Measurements from ENCODE around the gene SPATA7.

The SPATA7 gene

DNA sequence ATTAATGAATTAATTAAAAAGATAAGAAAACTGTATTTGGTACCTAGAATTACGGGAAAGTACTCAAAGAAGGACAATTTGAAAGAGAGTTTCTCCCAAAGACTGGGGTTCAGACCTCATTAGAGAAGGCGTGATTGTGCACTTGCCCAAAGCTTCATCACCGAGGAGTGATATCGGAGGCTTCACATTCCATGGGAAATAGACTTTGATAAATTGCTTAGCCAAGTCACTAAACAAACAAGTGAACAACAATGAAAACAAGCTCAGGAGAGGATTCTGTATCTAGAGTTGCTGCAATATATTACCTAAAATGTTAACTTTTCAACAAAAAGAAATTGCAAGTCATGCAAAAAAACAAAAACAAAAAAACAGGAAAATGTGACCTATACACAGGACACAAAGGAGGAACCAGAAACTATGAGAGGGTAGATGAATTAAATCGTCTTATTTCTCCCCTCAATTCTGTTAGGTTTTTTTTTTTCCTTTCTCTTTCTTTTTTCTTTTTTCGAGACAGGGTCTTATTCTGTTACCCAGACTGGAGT lies 3.4 kb downstream of the SPATA7 start:
- Histone ChIP-seq H3K27ac (no peak overlapping the region), H3K9me3 (ENCODE audit: low read depth, low read length) (no peaks in the 10 kb centered on the region), H3K36me3 (ENCODE audit: insufficient read depth, low read length) (no peaks in the 10 kb centered on the region), H3K9ac (ENCODE audit: insufficient read length) (no peak overlapping the region), H3K4me3 (no peak overlapping the region)
- TF ChIP-seq FOXP2 (optimal IDR thresholded peaks at IDR 0.05; ENCODE audit: control extremely low read depth, extremely low read length, insufficient read depth) (no peak), POLR2AphosphoS5 (IDR thresholded peaks at IDR 0.05; ENCODE audit: borderline replicate concordance, low read depth, low read length) (no peak), EZH2 (IDR thresholded peaks at IDR 0.05) (no peak)
- no peak for DNase-seq (ENCODE audit: low read depth, low spot score)

DNA sequence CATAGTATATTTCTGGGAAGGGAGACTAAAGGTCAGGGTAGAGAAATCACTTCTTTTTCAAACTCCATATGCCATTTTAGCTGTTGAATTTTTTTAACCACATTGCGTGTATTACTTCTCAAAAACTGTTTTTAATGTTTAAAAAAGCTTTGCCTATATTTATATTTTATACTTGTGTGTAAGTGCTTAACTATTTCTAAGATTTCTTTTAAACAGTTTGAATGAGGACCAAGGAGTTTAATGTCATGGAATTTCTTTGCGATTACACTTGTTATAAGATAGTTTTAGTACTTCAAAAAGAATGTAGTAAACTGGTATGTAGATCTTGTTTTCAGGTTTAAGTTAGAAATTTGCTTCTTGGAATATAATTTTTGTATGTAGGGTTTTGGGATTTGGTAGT lies 7.2 kb downstream of the SPATA7 start:
- H3K4me3 ChIP-seq, result no peak overlapping the region
- no peaks in the 10 kb centered on the region; the same call in 1 of the 2 replicates for H3K36me3 ChIP-seq (ENCODE audit: insufficient read depth, low read length)
- DNase-seq (ENCODE audit: low read depth, low spot score), result no peak
- H3K27ac ChIP-seq, result no peak overlapping the region
- TF ChIP-seq POLR2AphosphoS5 (IDR thresholded peaks at IDR 0.05; ENCODE audit: borderline replicate concordance, low read depth, low read length) (no peak), EZH2 (IDR thresholded peaks at IDR 0.05) (no peak), FOXP2 (optimal IDR thresholded peaks at IDR 0.05; ENCODE audit: control extremely low read depth, extremely low read length, insufficient read depth) (no peak)
- no peak overlapping the region for H3K9ac ChIP-seq (ENCODE audit: insufficient read length)
- no peaks in the 10 kb centered on the region for H3K9me3 ChIP-seq (ENCODE audit: low read depth, low read length)

DNA sequence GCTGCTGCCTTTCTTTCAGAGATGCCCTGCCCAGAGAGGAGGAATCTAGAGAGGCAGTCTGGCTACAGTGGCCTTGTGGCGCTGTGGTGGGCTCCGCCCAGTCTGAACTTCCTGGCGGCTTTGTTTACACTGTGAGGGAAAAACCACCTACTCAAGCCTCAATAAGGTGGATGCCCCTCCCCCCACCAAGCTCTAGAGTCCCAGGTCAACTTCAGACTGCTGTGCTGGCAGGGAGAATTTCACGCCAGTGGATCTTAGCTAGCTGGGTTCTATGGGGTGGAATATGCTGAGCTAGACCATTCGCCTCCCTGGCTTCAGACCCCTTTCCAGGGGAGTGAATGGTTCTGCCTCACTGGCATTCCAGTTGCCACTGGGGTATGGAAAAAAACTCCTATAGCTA lies 25.6 kb downstream of the SPATA7 start:
- H3K36me3 ChIP-seq (ENCODE audit: insufficient read depth, low read length), result no peaks in the 10 kb centered on the region
- no peak overlapping the region for H3K27ac ChIP-seq
- TF ChIP-seq FOXP2 (optimal IDR thresholded peaks at IDR 0.05; ENCODE audit: control extremely low read depth, extremely low read length, insufficient read depth) (no peak), POLR2AphosphoS5 (IDR thresholded peaks at IDR 0.05; ENCODE audit: borderline replicate concordance, low read depth, low read length) (no peak), EZH2 (IDR thresholded peaks at IDR 0.05) (no peak)
- H3K4me3 ChIP-seq, result no peak overlapping the region
- no peaks in the 10 kb centered on the region for H3K9me3 ChIP-seq (ENCODE audit: low read depth, low read length)
- DNase-seq (ENCODE audit: low read depth, low spot score), result no peak
- H3K9ac ChIP-seq (ENCODE audit: insufficient read length), result no peak overlapping the region

DNA sequence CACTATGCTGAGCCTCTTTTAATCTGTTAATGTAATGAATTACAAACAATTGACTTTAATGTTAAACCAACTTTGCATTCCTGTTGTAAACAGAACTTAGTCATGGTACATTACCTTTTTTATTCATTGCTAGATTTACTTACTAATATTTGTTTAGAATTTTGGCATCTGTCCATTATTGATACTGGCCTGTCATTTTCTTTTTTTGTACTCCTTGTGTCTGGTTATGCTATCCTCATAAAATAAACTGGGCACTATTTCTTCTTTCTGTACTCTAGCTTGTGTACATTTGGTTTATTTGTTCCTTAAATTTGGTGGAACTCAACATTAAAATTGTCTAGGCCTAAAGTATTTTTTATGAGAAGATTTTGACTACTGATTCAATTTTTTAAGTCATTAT lies 32.1 kb downstream of the SPATA7 start:
- TF ChIP-seq FOXP2 (optimal IDR thresholded peaks at IDR 0.05; ENCODE audit: control extremely low read depth, extremely low read length, insufficient read depth), result no peak
- TF ChIP-seq POLR2AphosphoS5 (IDR thresholded peaks at IDR 0.05; ENCODE audit: borderline replicate concordance, low read depth, low read length), result no peak
- no peak for TF ChIP-seq EZH2 (IDR thresholded peaks at IDR 0.05)
- Histone ChIP-seq H3K9ac (ENCODE audit: insufficient read length) (no peak overlapping the region), H3K4me3 (no peak overlapping the region), H3K36me3 (ENCODE audit: insufficient read depth, low read length) (no peaks in the 10 kb centered on the region), H3K27ac (no peak overlapping the region), H3K9me3 (ENCODE audit: low read depth, low read length) (0 out of 2 replicates have a peak, but pooled peaks cover 2% of the 10 kb centered on the region)
- DNase-seq (ENCODE audit: low read depth, low spot score), result no peak

DNA sequence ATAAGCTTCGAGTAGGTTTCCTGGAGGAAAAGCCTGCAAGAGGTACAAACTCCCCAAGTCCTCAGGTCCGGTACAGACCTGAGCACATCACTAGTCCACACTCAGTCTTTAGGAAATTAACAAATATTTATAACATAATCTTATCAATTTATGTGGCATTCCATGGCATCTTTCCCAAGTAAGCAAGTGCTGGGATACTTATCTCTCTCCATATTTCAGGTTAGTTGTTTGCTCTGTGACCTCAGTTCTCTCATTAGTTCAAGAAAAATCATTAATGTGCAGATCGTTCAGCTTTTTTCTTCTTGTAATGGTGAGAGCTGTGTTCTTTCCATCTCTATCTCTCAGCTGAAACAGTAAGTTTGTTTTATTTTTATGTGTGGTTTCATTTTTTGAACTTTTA lies 34.7 kb downstream of the SPATA7 start:
- Histone ChIP-seq H3K36me3 (ENCODE audit: insufficient read depth, low read length) (no peaks in the 10 kb centered on the region), H3K27ac (no peak overlapping the region), H3K4me3 (no peak overlapping the region), H3K9me3 (ENCODE audit: low read depth, low read length) (0 out of 2 replicates have a peak, but pooled peaks cover 2% of the 10 kb centered on the region), H3K9ac (ENCODE audit: insufficient read length) (no peak overlapping the region)
- DNase-seq (ENCODE audit: low read depth, low spot score), result no peak
- TF ChIP-seq POLR2AphosphoS5 (IDR thresholded peaks at IDR 0.05; ENCODE audit: borderline replicate concordance, low read depth, low read length) (no peak), EZH2 (IDR thresholded peaks at IDR 0.05) (no peak), FOXP2 (optimal IDR thresholded peaks at IDR 0.05; ENCODE audit: control extremely low read depth, extremely low read length, insufficient read depth) (no peak)

DNA sequence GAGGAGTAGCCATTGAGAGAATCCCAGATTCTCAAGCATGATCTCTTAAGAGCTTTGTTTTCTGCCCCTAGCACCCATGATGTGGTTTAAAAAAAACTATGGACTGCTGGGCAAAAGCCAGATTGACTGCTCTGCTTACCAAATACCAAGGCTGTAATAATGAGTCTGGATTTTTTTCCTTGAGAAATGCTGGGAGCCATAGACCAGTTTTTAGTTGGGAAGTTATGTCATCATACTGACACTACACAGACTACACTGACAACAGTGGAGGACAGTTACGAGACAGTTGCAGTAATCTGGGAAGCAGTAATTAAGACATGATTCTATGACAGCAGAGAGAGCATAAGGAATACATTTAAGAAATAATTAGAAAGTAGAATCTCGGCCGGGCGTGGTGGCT lies 35.8 kb downstream of the SPATA7 start:
- H3K9me3 ChIP-seq (ENCODE audit: low read depth, low read length), result 0 out of 2 replicates have a peak, but pooled peaks cover 2% of the 10 kb centered on the region
- no peaks in the 10 kb centered on the region for H3K36me3 ChIP-seq (ENCODE audit: insufficient read depth, low read length)
- no peak for TF ChIP-seq FOXP2 (optimal IDR thresholded peaks at IDR 0.05; ENCODE audit: control extremely low read depth, extremely low read length, insufficient read depth)
- no peak for TF ChIP-seq EZH2 (IDR thresholded peaks at IDR 0.05)
- no peak for TF ChIP-seq POLR2AphosphoS5 (IDR thresholded peaks at IDR 0.05; ENCODE audit: borderline replicate concordance, low read depth, low read length)
- no peak overlapping the region for H3K4me3 ChIP-seq
- no peak overlapping the region for H3K27ac ChIP-seq
- no peak for DNase-seq (ENCODE audit: low read depth, low spot score)
- H3K9ac ChIP-seq (ENCODE audit: insufficient read length), result no peak overlapping the region

DNA sequence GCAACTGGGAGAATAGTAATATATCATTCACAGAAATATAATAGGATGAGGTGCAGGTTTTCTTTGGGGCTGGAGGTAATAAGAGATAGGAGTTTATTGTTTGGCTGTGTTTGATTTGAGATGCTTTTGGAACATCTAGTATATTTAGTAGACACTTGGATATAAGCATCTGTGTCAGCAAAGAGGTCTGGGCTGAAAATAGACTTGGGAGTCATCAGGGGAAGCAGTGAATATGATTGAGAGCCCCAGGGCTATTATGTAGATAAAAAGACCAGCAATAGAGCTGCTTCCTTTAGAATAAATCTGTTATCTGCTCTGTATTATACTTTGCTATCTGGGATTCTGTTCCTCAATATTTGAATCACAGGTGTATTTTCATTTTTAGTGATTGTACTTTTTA lies 36.6 kb downstream of the SPATA7 start:
- DNase-seq (ENCODE audit: low read depth, low spot score), result no peak
- Histone ChIP-seq H3K36me3 (ENCODE audit: insufficient read depth, low read length) (no peaks in the 10 kb centered on the region), H3K4me3 (no peak overlapping the region), H3K9ac (ENCODE audit: insufficient read length) (no peak overlapping the region), H3K9me3 (ENCODE audit: low read depth, low read length) (0 out of 2 replicates have a peak, but pooled peaks cover 2% of the 10 kb centered on the region), H3K27ac (no peak overlapping the region)
- TF ChIP-seq EZH2 (IDR thresholded peaks at IDR 0.05), result no peak
- TF ChIP-seq POLR2AphosphoS5 (IDR thresholded peaks at IDR 0.05; ENCODE audit: borderline replicate concordance, low read depth, low read length), result no peak
- no peak for TF ChIP-seq FOXP2 (optimal IDR thresholded peaks at IDR 0.05; ENCODE audit: control extremely low read depth, extremely low read length, insufficient read depth)

DNA sequence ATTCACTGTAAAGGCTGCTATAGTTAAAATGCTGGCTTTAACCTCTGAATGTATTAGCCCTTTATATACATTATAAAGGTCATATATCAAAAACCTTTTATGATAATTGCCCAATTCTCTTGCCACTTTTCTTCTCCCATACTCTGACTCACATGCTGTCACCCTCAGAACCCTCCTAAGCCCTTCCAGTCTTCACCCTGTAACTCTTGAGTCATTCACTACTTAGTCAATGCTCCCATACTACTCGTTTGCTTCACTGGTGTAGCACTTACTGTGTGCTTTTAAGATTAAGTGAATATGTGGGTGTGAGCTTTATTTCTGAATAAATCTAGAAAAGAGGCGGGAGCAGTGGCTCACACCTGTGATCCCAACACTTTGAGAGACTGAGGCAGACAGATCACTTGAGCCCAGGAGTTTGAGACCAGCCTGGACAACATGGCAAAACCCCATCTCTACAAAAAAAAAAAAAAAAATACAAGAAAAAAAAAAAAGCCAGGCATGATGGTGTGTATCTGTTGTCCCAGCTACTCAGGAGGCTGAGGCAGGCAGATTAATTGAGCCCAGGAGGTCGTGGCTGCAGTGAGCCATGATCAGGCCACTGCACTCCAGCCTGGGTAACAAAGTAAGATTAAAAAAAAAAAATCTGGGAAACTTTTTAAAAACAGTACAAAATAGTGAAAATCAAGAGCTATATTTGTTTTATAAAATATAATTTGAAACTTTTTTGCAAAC lies 37.6 kb downstream of the SPATA7 start:
- Histone ChIP-seq H3K9ac (ENCODE audit: insufficient read length) (no peak overlapping the region), H3K4me3 (no peak overlapping the region), H3K27ac (no peak overlapping the region), H3K9me3 (ENCODE audit: low read depth, low read length) (no peaks in the 10 kb centered on the region), H3K36me3 (ENCODE audit: insufficient read depth, low read length) (no peaks in the 10 kb centered on the region)
- no peak for TF ChIP-seq EZH2 (IDR thresholded peaks at IDR 0.05)
- TF ChIP-seq POLR2AphosphoS5 (IDR thresholded peaks at IDR 0.05; ENCODE audit: borderline replicate concordance, low read depth, low read length), result no peak
- TF ChIP-seq FOXP2 (optimal IDR thresholded peaks at IDR 0.05; ENCODE audit: control extremely low read depth, extremely low read length, insufficient read depth), result no peak
- DNase-seq (ENCODE audit: low read depth, low spot score), result no peak
